Calu3 (cell line): ENCODE results near the gene EVA1C. TPM values are rescaled to one million over a fixed set of nuclear protein-coding genes. Genes with fewer than 3 reads are reported as not detected.

Experiments used
- BruUV-seq: library from RNA; stranded (reverse); fragments of 400-500 nt; replicated peaks from 2 replicates; lab custom pipeline; 2021; lab: Mats Ljungman, UMichigan
- CTCF ChIA-PET: fragments of 300-600 bp; sonication (Branson Sonifier 250); formaldehyde crosslinking; loops from one replicate; lab custom pipeline; 2022; ENCODE audit warnings: antibody characterized with exemption; lab: Charles Lee
- DNase-seq: peaks from one replicate; pipeline ENCODE4 v3.0.0; 2022
- H3K27ac Mint-ChIP-seq: one replicate; pipeline ENCODE4 v1.8.0; 2022; ENCODE audit warnings: mixed read lengths; ENCODE audit not compliant: unreplicated experiment
- H3K27me3 Mint-ChIP-seq: one replicate; pipeline ENCODE4 v1.8.0; 2022; ENCODE audit warnings: mixed read lengths; ENCODE audit not compliant: unreplicated experiment
- H3K36me3 Mint-ChIP-seq: one replicate; pipeline ENCODE4 v1.8.0; 2022; ENCODE audit warnings: mild to moderate bottlenecking, moderate library complexity, mixed read lengths; ENCODE audit not compliant: insufficient read depth, unreplicated experiment
- H3K4me1 Mint-ChIP-seq: one replicate; pipeline ENCODE4 v1.8.0; 2022; ENCODE audit warnings: mild to moderate bottlenecking, low read depth, mixed read lengths; ENCODE audit not compliant: unreplicated experiment
- H3K4me3 Mint-ChIP-seq: one replicate; pipeline ENCODE4 v1.8.0; 2022; ENCODE audit warnings: mild to moderate bottlenecking, low read depth, moderate library complexity, mixed read lengths; ENCODE audit not compliant: unreplicated experiment
- H3K9me3 Mint-ChIP-seq: one replicate; pipeline ENCODE4 v1.8.0; 2022; ENCODE audit warnings: low read depth, mixed read lengths; ENCODE audit not compliant: unreplicated experiment
- intact Hi-C: fragments of 100-400 bp; cut with micrococcal nuclease; formaldehyde crosslinking; loops from one replicate; pipeline ENCODE4 v1.10.0; 2022; ENCODE audit not compliant: unreplicated experiment
- total RNA-seq: library from RNA; stranded (reverse); gene quantifications from 2 replicates; pipeline ENCODE4 v1.2.3, GENCODE V29; 2022
- TF ChIP-seq, protein P1 (sequence below): fragments of 200-600 bp; IDR thresholded peaks from one replicate; pipeline ENCODE4 v1.8.0; 2022; ENCODE audit warnings: antibody characterized with exemption; ENCODE audit not compliant: unreplicated experiment

The EVA1C gene
- total RNA-seq, 1 experiment from 2014 or later: 1.4 TPM

DNA sequence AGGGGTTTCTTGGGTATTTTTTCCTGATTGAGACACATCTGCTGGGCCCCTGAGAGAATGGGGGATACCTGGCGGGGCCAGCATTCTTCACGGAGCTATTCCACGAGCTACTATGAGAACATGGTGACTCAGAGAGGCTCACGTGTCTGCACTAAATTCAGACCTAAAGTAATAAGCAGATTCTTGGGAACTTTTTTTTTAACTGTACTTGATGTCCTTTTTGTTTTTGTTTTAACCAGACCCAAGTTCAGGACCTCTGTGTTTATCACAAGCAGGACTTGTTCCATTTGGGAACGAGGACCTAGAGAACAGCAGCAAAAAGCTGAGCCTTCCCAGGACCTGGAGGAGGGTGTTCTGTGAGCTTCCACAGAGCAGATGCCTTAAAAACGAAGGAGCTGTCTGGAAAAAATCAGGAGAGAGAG, 44.0 kb downstream of the EVA1C start:
- no TSS peak for BruUV-seq
- peaks cover 21% of the 10 kb centered on the region for H3K4me1 Mint-ChIP-seq
- DNase-seq: no peak
- no peaks in the 10 kb centered on the region for H3K36me3 Mint-ChIP-seq
- TF ChIP-seq, protein P1, sequence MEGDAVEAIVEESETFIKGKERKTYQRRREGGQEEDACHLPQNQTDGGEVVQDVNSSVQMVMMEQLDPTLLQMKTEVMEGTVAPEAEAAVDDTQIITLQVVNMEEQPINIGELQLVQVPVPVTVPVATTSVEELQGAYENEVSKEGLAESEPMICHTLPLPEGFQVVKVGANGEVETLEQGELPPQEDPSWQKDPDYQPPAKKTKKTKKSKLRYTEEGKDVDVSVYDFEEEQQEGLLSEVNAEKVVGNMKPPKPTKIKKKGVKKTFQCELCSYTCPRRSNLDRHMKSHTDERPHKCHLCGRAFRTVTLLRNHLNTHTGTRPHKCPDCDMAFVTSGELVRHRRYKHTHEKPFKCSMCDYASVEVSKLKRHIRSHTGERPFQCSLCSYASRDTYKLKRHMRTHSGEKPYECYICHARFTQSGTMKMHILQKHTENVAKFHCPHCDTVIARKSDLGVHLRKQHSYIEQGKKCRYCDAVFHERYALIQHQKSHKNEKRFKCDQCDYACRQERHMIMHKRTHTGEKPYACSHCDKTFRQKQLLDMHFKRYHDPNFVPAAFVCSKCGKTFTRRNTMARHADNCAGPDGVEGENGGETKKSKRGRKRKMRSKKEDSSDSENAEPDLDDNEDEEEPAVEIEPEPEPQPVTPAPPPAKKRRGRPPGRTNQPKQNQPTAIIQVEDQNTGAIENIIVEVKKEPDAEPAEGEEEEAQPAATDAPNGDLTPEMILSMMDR: no peak
- intact Hi-C loops: no loop called here
- no peak overlapping the region for H3K4me3 Mint-ChIP-seq
- CTCF ChIA-PET: no interaction called here
- H3K27me3 Mint-ChIP-seq: no peaks in the 10 kb centered on the region
- no peaks in the 10 kb centered on the region for H3K9me3 Mint-ChIP-seq
- no peak overlapping the region for H3K27ac Mint-ChIP-seq

DNA sequence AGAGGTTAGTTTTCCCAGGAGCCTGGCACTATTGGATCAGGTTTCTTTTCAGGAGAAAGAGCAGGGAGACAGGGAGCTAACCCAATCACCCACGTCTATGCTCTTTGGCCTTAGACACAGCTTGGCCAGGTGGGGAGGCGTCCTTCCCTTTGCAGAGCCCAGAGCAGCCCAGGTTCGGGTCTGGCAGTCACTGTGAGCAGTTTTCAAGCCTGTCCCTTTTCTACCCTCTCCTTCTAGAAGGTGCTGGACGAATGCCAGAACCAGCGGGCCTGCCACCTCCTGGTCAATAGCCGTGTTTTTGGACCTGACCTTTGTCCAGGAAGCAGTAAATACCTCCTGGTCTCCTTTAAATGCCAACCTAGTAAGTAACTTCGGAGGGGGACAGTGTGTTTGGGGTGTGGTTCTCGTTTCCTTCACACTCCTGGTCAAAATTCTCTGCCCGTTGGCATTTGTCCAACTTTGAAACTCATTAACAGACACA, 44.9 kb downstream of the EVA1C start:
- no peaks in the 10 kb centered on the region for H3K9me3 Mint-ChIP-seq
- intact Hi-C loops: no loop called here
- peak; percentile 37 for DNase-seq
- H3K27ac Mint-ChIP-seq: no peak overlapping the region
- CTCF ChIA-PET: no interaction called here
- BruUV-seq: no TSS peak
- H3K4me1 Mint-ChIP-seq: peaks cover 21% of the 10 kb centered on the region
- H3K4me3 Mint-ChIP-seq: no peak overlapping the region
- H3K27me3 Mint-ChIP-seq: no peaks in the 10 kb centered on the region
- H3K36me3 Mint-ChIP-seq: no peaks in the 10 kb centered on the region
- TF ChIP-seq, protein P1: no peak

DNA sequence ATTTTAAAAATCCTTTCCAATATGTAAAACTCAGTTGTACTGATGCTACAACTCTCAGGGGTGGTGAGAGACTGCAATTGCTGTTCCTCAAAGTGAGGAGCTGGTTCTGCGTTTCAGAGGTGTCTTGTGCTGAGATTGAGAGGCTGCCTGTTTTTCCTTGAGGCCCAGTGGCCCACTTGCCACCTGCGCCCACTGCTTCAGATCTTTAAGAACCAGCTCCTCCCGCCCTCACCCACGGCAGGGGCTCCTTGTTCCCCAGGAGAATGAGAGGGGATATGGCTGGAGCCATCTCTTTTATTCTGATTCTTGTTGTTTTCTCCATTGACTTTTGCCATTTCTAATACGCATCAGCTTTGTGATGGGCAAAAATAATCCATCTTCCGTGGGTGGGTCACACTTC, 45.5 kb downstream of the EVA1C start:
- no peak overlapping the region for H3K4me3 Mint-ChIP-seq
- CTCF ChIA-PET: no interaction called here
- H3K9me3 Mint-ChIP-seq: no peaks in the 10 kb centered on the region
- H3K27ac Mint-ChIP-seq: no peak overlapping the region
- TF ChIP-seq, protein P1: no peak
- no peaks in the 10 kb centered on the region for H3K36me3 Mint-ChIP-seq
- no peak for DNase-seq
- no TSS peak for BruUV-seq
- H3K4me1 Mint-ChIP-seq: peaks cover 21% of the 10 kb centered on the region
- H3K27me3 Mint-ChIP-seq: no peaks in the 10 kb centered on the region
- intact Hi-C loops: no loop called here

DNA sequence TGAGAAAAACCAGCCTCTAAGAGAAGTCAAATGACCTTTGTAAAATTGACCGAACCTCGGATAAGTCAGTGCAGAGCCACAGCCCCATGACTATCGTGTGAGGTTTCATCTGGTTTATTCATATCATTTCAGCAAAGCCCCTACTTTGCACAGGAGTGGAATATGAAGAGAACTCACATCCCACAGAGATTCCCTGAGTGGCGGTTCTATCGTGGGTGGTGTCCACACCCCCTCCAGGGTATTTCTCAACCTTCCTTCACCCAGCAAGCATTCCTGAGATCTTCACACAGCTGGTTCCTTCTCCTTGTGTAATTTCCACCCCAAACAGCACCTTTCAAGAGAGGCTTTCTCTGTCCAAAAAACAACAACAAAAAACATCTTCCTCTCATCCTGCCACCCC, 47.5 kb downstream of the EVA1C start:
- TF ChIP-seq, protein P1: no peak
- DNase-seq: no peak
- CTCF ChIA-PET: no interaction called here
- H3K4me3 Mint-ChIP-seq: no peak overlapping the region
- no peak overlapping the region for H3K27ac Mint-ChIP-seq
- intact Hi-C loops: no loop called here
- H3K36me3 Mint-ChIP-seq: no peaks in the 10 kb centered on the region
- H3K4me1 Mint-ChIP-seq: peaks cover 30% of the 10 kb centered on the region
- BruUV-seq: no TSS peak
- no peaks in the 10 kb centered on the region for H3K9me3 Mint-ChIP-seq
- H3K27me3 Mint-ChIP-seq: no peaks in the 10 kb centered on the region
